ENCODE results near the gene KCNK18.

The KCNK18 gene

GRCh38 chr10:117204316-117204715 lies 7.0 kb downstream of the KCNK18 start:
- Histone ChIP-seq H3K36me3 (ENCODE audit: control insufficient read depth, low read depth, low read length) (no peaks in the 10 kb centered on the region), H3K4me3 (ENCODE audit: low read length) (no peak overlapping the region), H3K4me1 (ENCODE audit: control insufficient read depth, low read depth, low read length) (no peaks in the 10 kb centered on the region), H3K27me3 (ENCODE audit: control insufficient read depth, insufficient read depth, low read length) (no peaks in the 10 kb centered on the region), H3K9ac (ENCODE audit: low read length) (no peak overlapping the region), H3K27ac (ENCODE audit: low read length) (no peak overlapping the region), H3K9me3 (ENCODE audit: control insufficient read depth, low read depth, low read length) (no peaks in the 10 kb centered on the region)

- no peaks in the 10 kb centered on the region for H3K36me3 ChIP-seq (ENCODE audit: control insufficient read depth, low read depth, low read length)
- no peak overlapping the region for H3K27ac ChIP-seq (ENCODE audit: low read length)
- H3K27me3 ChIP-seq (ENCODE audit: control insufficient read depth, insufficient read depth, low read length), result peaks cover 25% of the 10 kb centered on the region
- no peaks in the 10 kb centered on the region for H3K4me1 ChIP-seq (ENCODE audit: control insufficient read depth, low read depth, low read length)
- no peak overlapping the region for H3K9ac ChIP-seq (ENCODE audit: low read length)
- no peaks in the 10 kb centered on the region for H3K9me3 ChIP-seq (ENCODE audit: control insufficient read depth, low read depth, low read length)
- H3K4me3 ChIP-seq (ENCODE audit: low read length), result no peak overlapping the region
These were observed 14.9 kb downstream of the KCNK18 start for GRCh38 chr10:117212176-117212575.

GRCh38 chr10:117214401-117214800 lies 17.1 kb downstream of the KCNK18 start:
- H3K27ac ChIP-seq (ENCODE audit: low read length), result no peak overlapping the region
- no peak overlapping the region for H3K9ac ChIP-seq (ENCODE audit: low read length)
- no peaks in the 10 kb centered on the region for H3K4me1 ChIP-seq (ENCODE audit: control insufficient read depth, low read depth, low read length)
- H3K36me3 ChIP-seq (ENCODE audit: control insufficient read depth, low read depth, low read length), result no peaks in the 10 kb centered on the region
- no peak overlapping the region for H3K4me3 ChIP-seq (ENCODE audit: low read length)
- peaks cover 42% of the 10 kb centered on the region for H3K27me3 ChIP-seq (ENCODE audit: control insufficient read depth, insufficient read depth, low read length)
- H3K9me3 ChIP-seq (ENCODE audit: control insufficient read depth, low read depth, low read length), result no peaks in the 10 kb centered on the region

- H3K4me1 ChIP-seq (ENCODE audit: control insufficient read depth, low read depth, low read length), result no peaks in the 10 kb centered on the region
- peaks cover 42% of the 10 kb centered on the region for H3K27me3 ChIP-seq (ENCODE audit: control insufficient read depth, insufficient read depth, low read length)
- H3K4me3 ChIP-seq (ENCODE audit: low read length), result no peak overlapping the region
- H3K9me3 ChIP-seq (ENCODE audit: control insufficient read depth, low read depth, low read length), result no peaks in the 10 kb centered on the region
- no peaks in the 10 kb centered on the region for H3K36me3 ChIP-seq (ENCODE audit: control insufficient read depth, low read depth, low read length)
- H3K27ac ChIP-seq (ENCODE audit: low read length), result no peak overlapping the region
- H3K9ac ChIP-seq (ENCODE audit: low read length), result no peak overlapping the region
These were observed 17.8 kb downstream of the KCNK18 start for GRCh38 chr10:117215079-117215478.

GRCh38 chr10:117216028-117216427 lies 18.7 kb downstream of the KCNK18 start:
- H3K9ac ChIP-seq (ENCODE audit: low read length), result no peak overlapping the region
- peaks cover 42% of the 10 kb centered on the region for H3K27me3 ChIP-seq (ENCODE audit: control insufficient read depth, insufficient read depth, low read length)

GRCh38 chr10:117216611-117217195 lies 19.4 kb downstream of the KCNK18 start:
- H3K4me3 ChIP-seq (ENCODE audit: low read length), result peak overlapping the region; percentile 65
- H3K27ac ChIP-seq (ENCODE audit: low read length), result no peak overlapping the region
- H3K36me3 ChIP-seq (ENCODE audit: control insufficient read depth, low read depth, low read length), result no peaks in the 10 kb centered on the region
- no peaks in the 10 kb centered on the region for H3K9me3 ChIP-seq (ENCODE audit: control insufficient read depth, low read depth, low read length)
- peaks cover 42% of the 10 kb centered on the region for H3K27me3 ChIP-seq (ENCODE audit: control insufficient read depth, insufficient read depth, low read length)
- peak overlapping the region; percentile 21 for H3K9ac ChIP-seq (ENCODE audit: low read length)
- H3K4me1 ChIP-seq (ENCODE audit: control insufficient read depth, low read depth, low read length), result peaks cover 4% of the 10 kb centered on the region

More at GRCh38 chr10:117216028-117216427, 18.7 kb downstream of the KCNK18 start:
- H3K36me3 ChIP-seq (ENCODE audit: control insufficient read depth, low read depth, low read length), result no peaks in the 10 kb centered on the region
- H3K9me3 ChIP-seq (ENCODE audit: control insufficient read depth, low read depth, low read length), result no peaks in the 10 kb centered on the region
- peak overlapping the region; percentile 65 for H3K4me3 ChIP-seq (ENCODE audit: low read length)
- H3K4me1 ChIP-seq (ENCODE audit: control insufficient read depth, low read depth, low read length), result peaks cover under 1% of the 10 kb centered on the region
- no peak overlapping the region for H3K27ac ChIP-seq (ENCODE audit: low read length)

- H3K27me3 ChIP-seq (ENCODE audit: control insufficient read depth, insufficient read depth, low read length), result peaks cover 42% of the 10 kb centered on the region
- no peak overlapping the region for H3K27ac ChIP-seq (ENCODE audit: low read length)
- H3K36me3 ChIP-seq (ENCODE audit: control insufficient read depth, low read depth, low read length), result no peaks in the 10 kb centered on the region
- H3K4me1 ChIP-seq (ENCODE audit: control insufficient read depth, low read depth, low read length), result peaks cover 4% of the 10 kb centered on the region
- H3K4me3 ChIP-seq (ENCODE audit: low read length), result peak overlapping the region; percentile 65
- H3K9ac ChIP-seq (ENCODE audit: low read length), result peak overlapping the region; percentile 21
- no peaks in the 10 kb centered on the region for H3K9me3 ChIP-seq (ENCODE audit: control insufficient read depth, low read depth, low read length)
These were observed 20.0 kb downstream of the KCNK18 start for GRCh38 chr10:117217196-117217761.

- Histone ChIP-seq H3K36me3 (ENCODE audit: control insufficient read depth, low read depth, low read length) (no peaks in the 10 kb centered on the region), H3K4me1 (ENCODE audit: control insufficient read depth, low read depth, low read length) (peaks cover 4% of the 10 kb centered on the region), H3K4me3 (ENCODE audit: low read length) (no peak overlapping the region), H3K27me3 (ENCODE audit: control insufficient read depth, insufficient read depth, low read length) (peaks cover 42% of the 10 kb centered on the region), H3K27ac (ENCODE audit: low read length) (no peak overlapping the region), H3K9me3 (ENCODE audit: control insufficient read depth, low read depth, low read length) (no peaks in the 10 kb centered on the region), H3K9ac (ENCODE audit: low read length) (no peak overlapping the region)
These were observed 21.4 kb downstream of the KCNK18 start for GRCh38 chr10:117218654-117219053.

- Histone ChIP-seq H3K9ac (ENCODE audit: low read length) (no peak overlapping the region), H3K27me3 (ENCODE audit: control insufficient read depth, insufficient read depth, low read length) (peaks cover 25% of the 10 kb centered on the region), H3K4me1 (ENCODE audit: control insufficient read depth, low read depth, low read length) (peaks cover 4% of the 10 kb centered on the region), H3K27ac (ENCODE audit: low read length) (no peak overlapping the region), H3K9me3 (ENCODE audit: control insufficient read depth, low read depth, low read length) (no peaks in the 10 kb centered on the region), H3K36me3 (ENCODE audit: control insufficient read depth, low read depth, low read length) (no peaks in the 10 kb centered on the region), H3K4me3 (ENCODE audit: low read length) (no peak overlapping the region)
These were observed 23.9 kb downstream of the KCNK18 start for GRCh38 chr10:117221156-117221711.

- H3K9ac ChIP-seq (ENCODE audit: low read length), result no peak overlapping the region
- H3K9me3 ChIP-seq (ENCODE audit: control insufficient read depth, low read depth, low read length), result no peaks in the 10 kb centered on the region
- H3K4me3 ChIP-seq (ENCODE audit: low read length), result no peak overlapping the region
- no peak overlapping the region for H3K27ac ChIP-seq (ENCODE audit: low read length)
- peaks cover 13% of the 10 kb centered on the region for H3K27me3 ChIP-seq (ENCODE audit: control insufficient read depth, insufficient read depth, low read length)
- peaks cover 4% of the 10 kb centered on the region for H3K4me1 ChIP-seq (ENCODE audit: control insufficient read depth, low read depth, low read length)
- H3K36me3 ChIP-seq (ENCODE audit: control insufficient read depth, low read depth, low read length), result no peaks in the 10 kb centered on the region
These were observed 25.3 kb downstream of the KCNK18 start for GRCh38 chr10:117222552-117222951.

- Histone ChIP-seq H3K27ac (ENCODE audit: low read length) (no peak overlapping the region), H3K9ac (ENCODE audit: low read length) (no peak overlapping the region), H3K4me1 (ENCODE audit: control insufficient read depth, low read depth, low read length) (peaks cover 4% of the 10 kb centered on the region), H3K27me3 (ENCODE audit: control insufficient read depth, insufficient read depth, low read length) (peaks cover 7% of the 10 kb centered on the region), H3K9me3 (ENCODE audit: control insufficient read depth, low read depth, low read length) (no peaks in the 10 kb centered on the region), H3K4me3 (ENCODE audit: low read length) (no peak overlapping the region), H3K36me3 (ENCODE audit: control insufficient read depth, low read depth, low read length) (no peaks in the 10 kb centered on the region)
These were observed 25.8 kb downstream of the KCNK18 start for GRCh38 chr10:117222976-117223692.

Measured in iPS-18a (cell line).